Cardiac septum (tissue), 1 donor: ENCODE data around the gene ASIC2. TPM values are rescaled to one million over a fixed set of nuclear protein-coding genes. Genes with fewer than 3 reads are reported as not detected.

ENCODE experiments used
- DNase-seq: peaks from one replicate; pipeline ENCODE4 v3.0.0-alpha.2; 2020; ENCODE audit warnings: low spot score
- intact Hi-C: fragments of 100-400 bp; cut with DNase I; formaldehyde crosslinking; loops from one replicate; pipeline ENCODE4 v1.14.0; 2022
- total RNA-seq: library from RNA; stranded (reverse); fragmentation: NEBNext Ultra II Directional; extraction: Animal tissue kit (Norgen Biotek cat#: 25700); gene quantifications from one replicate; pipeline ENCODE4 v1.2.1, GENCODE V29; 2021
- donor health status: DM: no; HTN: no; CAD: no.

ASIC2 gene
- total RNA-seq, 1 donor from 2014 or later = not detected

DNA sequence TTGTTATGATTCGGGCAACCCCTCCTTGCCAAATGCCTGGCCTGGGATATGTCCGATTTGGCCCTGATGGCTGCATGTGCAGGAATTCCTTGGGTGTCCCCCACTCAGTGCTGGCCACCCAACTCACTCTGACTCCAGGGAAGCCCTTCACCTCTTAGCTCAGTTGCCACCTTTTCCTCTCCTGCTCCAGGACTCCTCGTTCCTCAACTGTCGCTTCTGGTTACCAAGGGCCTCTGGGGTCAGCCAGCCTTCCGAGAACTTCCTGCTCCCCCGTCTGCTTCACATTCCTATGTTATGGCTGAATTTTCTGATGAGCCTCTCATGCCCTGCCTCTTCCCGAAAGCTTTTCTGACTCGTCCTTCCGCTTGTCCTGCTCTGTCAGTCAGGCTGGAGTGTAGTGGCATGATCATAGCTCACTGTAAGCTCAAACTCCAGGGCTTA, 237.9 kb downstream of the ASIC2 start:
- no peak for DNase-seq
- intact Hi-C loops = no loop called here

- DNase-seq = no peak
- intact Hi-C loops = no loop called here
These were observed 238.7 kb downstream of the ASIC2 start for GRCh38 chr17:33054412-33054811.

DNA sequence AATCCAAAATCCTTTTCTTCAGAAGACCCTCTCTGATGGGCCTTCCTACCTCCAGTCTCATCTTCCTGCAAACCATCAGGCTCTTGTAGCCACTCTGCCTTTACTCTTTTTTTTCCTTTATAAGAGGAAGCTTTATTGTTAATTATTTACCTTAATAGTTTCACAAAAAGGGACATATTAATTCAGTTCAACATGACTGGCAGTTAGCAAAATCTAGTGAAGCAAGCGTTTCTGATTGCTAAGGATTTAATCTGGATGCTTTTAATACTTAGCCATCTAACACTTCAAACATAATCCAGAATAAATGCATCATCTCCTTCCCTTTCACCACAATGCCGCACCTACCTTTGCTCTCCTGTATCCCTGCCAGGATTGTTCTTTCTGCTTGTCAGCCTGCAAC, 239.4 kb downstream of the ASIC2 start:
- intact Hi-C loops = no loop called here
- DNase-seq = no peak

DNA sequence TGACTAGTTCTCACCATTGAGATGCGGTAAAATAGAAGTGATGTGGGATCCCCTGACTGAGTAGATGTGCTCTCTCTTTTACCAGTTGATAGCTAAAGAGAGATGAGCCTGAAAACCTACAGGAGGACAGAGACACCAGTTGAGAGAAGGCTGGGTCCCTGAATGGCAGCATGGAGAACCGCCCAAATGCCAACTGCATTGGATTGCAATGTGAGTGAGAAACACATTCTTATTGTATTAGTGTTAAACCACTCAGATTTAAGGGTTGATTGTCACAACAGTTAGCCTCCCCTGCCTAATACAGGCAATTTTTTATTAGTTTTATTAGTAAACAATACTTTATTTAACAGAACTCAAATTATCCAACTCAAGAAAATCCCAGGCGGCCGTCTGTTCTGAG, 240.2 kb downstream of the ASIC2 start:
- intact Hi-C loops = no loop called here
- no peak for DNase-seq

DNA sequence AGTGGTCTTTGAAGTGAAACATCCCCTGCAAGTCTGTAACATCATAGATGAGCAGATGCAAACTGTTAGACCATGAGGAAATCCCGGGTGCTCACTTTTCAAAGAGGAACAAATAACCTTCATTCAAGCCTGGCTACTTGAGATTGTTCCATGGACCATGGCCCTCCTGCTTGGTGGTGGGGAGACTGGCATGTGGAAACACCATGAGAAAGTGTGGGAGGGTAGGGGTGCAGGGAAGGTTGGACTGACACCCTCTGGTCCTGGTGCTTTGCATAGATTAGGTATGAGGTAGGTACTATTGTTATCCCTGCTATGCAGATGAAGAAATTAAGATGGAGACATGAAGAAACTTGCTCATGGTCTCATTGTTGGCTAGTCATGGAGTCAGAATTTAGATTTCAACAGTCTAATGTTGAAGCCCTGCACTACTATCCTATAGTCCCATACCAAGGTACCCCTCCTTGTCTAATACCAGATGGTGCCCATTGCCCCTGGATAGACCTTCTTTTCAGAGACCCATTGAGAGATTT, 242.4 kb downstream of the ASIC2 start:
- DNase-seq = no peak
- intact Hi-C loops = no loop called here

DNA sequence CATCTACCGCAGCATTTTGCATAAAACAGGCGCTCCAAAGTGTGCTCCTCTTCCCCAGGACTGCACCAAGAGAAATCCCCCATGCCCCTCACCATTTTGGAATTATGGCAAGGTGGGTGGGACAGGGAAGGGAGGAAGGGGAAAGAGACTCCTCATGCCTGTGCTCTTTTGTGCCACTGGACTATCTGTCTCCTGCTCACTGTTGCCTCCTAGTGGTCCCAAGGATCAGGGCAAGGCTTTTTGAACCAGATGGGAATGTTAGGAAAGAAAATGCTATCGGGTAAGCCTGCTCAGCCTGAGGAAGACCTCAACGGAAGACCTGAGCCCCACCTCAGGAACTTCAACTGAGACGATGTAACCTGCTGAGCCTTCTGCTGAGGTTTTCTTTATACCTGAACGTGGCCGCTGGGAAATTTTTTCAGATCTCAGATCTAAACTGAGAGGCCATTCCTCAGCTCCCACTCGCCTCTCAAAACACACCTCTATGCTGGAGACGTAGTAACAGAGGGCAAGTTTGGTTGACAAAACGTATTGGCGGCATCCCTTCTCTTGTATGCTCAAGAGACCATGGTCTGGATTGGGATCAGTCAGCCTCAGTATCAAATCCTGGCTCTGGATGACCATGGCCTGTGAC, 243.2 kb downstream of the ASIC2 start:
- intact Hi-C loops = no loop called here
- DNase-seq = no peak

GRCh38 chr17:33046361-33047255, 246.5 kb downstream of the ASIC2 start:
- intact Hi-C loops = no loop called here
- DNase-seq = no peak

DNA sequence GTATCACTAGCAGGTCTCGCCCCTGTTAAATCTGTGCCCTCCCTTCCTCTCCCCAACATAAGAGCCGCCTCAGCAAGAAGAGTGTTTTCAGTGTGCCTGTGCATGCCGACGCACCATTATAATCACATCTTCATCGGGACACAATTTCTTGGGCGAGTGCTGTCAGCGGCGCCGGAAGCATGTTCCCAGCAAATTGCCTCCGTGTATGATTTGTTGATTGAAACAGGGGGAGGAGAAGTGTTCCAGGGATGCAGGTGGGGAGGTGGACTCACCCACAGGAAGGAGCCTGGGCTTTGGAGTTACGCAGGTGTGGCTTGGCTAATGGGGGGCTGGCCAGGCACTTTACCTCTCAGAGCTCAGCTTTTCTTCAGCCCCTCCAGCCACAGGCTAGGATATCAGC, 247.9 kb downstream of the ASIC2 start:
- no peak for DNase-seq

GRCh38 chr17:33044771-33045170, 248.3 kb downstream of the ASIC2 start:
- no peak for DNase-seq
- intact Hi-C loops = no loop called here

More for the DNA sequence above, 247.9 kb downstream of the ASIC2 start:
- intact Hi-C loops = no loop called here

DNA sequence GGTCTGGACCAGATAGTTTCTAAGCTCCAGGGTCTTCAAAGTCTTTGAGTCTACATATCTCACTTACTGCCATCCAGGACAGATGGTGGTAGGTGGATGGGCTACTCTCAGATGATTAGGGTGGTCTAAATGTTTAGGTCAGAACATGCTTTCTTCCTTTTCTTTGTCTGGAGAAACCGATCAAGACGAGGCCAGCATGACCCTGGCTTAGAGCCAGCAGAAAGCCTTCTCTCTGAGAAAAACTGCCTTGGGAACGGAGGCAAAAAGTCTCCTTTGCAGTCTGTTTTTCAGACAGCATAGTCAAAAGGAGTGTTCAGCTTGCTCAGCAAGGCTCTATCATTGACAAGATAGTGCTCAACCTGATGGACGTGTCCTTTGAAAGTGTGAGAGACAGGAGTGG, 252.6 kb downstream of the ASIC2 start:
- intact Hi-C loops = no loop called here
- no peak for DNase-seq

DNA sequence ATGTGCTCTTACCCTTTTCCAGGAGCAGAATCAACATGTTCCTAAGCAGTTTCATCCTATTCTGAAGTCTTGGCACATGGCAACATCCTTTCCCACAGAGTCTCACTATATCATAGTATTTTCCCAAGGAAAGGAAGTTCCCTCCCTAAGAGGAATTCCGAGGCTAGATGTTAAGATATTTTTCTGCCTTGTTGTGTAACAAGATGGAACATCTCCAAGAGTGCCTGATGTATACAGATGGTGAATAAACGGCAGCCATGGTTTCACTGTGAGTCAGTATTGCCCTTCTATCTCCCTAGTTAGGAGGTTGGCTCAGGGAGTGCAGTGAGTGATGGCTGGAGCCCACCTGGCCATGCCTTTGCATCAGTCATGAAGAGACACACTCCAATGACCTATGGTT, 253.2 kb downstream of the ASIC2 start:
- intact Hi-C loops = no loop called here
- DNase-seq = no peak

- DNase-seq = no peak
- intact Hi-C loops = no loop called here
These were observed 254.4 kb downstream of the ASIC2 start for GRCh38 chr17:33038740-33039139.

DNA sequence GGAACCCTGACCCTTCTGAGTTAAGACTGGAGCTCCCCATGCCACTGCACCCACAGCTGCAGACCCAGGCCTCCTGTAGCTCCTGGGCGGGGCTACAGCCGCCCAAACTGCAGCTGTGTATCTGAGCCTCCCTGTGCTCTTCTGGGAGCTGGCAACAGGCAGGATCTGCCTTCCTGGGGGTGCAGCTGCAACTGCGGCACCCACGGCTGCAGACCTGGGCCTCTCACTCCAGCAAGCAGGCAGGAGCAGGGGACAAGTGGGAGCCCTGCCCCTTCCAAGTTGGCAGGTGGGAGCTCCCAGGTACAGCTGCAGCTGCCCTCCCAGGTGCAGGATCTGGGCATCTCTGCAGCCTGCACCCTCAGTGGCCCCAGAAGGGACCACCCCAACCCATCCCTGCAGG, 259.9 kb downstream of the ASIC2 start:
- no peak for DNase-seq
- intact Hi-C loops = no loop called here

DNA sequence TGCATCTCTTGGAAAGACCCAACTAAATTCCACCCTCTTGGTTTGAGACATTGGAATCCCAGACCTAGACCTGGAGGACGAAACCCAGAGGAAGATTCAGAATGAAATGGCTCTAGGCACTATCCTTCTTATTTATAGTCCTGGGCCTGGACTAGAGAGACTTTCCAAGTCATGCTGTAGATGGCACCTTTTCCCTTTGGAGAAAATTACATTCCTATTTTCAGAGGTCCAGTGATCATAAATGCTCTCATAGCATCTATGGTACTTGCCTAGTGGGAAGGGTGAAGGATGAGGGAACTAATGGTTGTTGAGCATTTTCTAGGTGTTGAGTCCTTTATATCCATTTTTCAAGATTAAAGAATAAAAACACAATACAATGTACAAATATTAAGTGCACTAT, 264.3 kb downstream of the ASIC2 start:
- intact Hi-C loops = no loop called here
- no peak for DNase-seq

- intact Hi-C loops = no loop called here
- DNase-seq = no peak
These were observed 265.0 kb downstream of the ASIC2 start for GRCh38 chr17:33028061-33028460.

- intact Hi-C loops = no loop called here
- no peak for DNase-seq
These were observed 268.2 kb downstream of the ASIC2 start for GRCh38 chr17:33024688-33025486.

DNA sequence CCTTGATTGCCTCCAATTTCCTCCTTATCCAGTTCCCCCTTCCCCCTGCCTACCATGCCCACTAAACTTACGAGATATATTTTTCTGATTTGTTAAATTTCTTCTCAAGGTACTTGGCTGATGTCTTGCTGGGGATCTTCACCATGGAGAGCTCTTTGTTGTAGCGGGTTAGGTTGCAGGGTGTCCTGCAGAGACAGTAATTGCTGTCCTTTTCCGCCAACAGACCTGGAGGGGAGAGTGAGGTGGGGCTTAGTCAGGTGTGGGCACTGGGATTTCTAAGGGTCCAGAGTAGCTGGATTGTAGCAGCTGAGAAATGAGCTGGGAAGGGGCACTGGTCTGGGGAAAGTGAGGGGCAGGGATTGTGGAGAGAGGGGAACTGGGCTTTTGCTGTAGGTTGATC, 269.3 kb downstream of the ASIC2 start:
- DNase-seq = no peak
- intact Hi-C loops = no loop called here

GRCh38 chr17:33021731-33022408, 271.2 kb downstream of the ASIC2 start:
- intact Hi-C loops = no loop called here
- no peak for DNase-seq

GRCh38 chr17:33019161-33019890, 273.8 kb downstream of the ASIC2 start:
- DNase-seq = no peak
- intact Hi-C loops = no loop called here
